Progenitor cell of endocrine pancreas (in vitro differentiated cells): ENCODE results near the gene NRARP. TPM values are rescaled to one million over a fixed set of nuclear protein-coding genes. Genes with fewer than 3 reads are reported as not detected.

ENCODE experiments used
- DNase-seq: peaks from one replicate; pipeline ENCODE4 v3.0.0; 2021; ENCODE audit warnings: low spot score; ENCODE audit not compliant: unreplicated experiment
- H3K27ac Mint-ChIP-seq: 2 replicates; pipeline ENCODE4 v1.8.0; 2021; ENCODE audit warnings: mild to moderate bottlenecking, moderate library complexity, mixed read lengths
- H3K27me3 Mint-ChIP-seq: 2 replicates; pipeline ENCODE4 v1.8.0; 2021; ENCODE audit warnings: mixed read lengths
- H3K36me3 Mint-ChIP-seq: 2 replicates; pipeline ENCODE4 v1.8.0; 2022; ENCODE audit warnings: mixed read lengths; ENCODE audit not compliant: insufficient read depth
- H3K4me1 Mint-ChIP-seq: 2 replicates; pipeline ENCODE4 v1.8.0; 2021; ENCODE audit warnings: low read depth, mixed read lengths
- H3K4me3 Mint-ChIP-seq: 2 replicates; pipeline ENCODE4 v1.8.0; 2021; ENCODE audit warnings: low read depth, mild to moderate bottlenecking, moderate library complexity, mixed read lengths
- H3K9me3 Mint-ChIP-seq: 2 replicates; pipeline ENCODE4 v1.8.0; 2021; ENCODE audit warnings: low read depth, mixed read lengths
- CTCF ChIP-seq: fragments of 200-600 bp; sonication (generic); IDR thresholded peaks from one replicate; pipeline ENCODE4 v1.5.0; 2021; ENCODE audit warnings: antibody characterized with exemption, mild to moderate bottlenecking; ENCODE audit not compliant: unreplicated experiment
- total RNA-seq: library from RNA; stranded (reverse); gene quantifications from 2 replicates; pipeline ENCODE4 v1.2.1, GENCODE V29; 2021

The NRARP gene
- total RNA-seq, 1 donor from 2014 or later: 27.1 TPM

- H3K36me3 Mint-ChIP-seq: no peaks in the 10 kb centered on the region
- H3K27ac Mint-ChIP-seq: no peak within 1 kb of the TSS
- no peak for TF ChIP-seq CTCF
Measured at GRCh38 chr9:137251194-137251461, 50.9 kb downstream of the NRARP start, which contains the start of gene STPG3. TSS of gene STPG3 (plus strand) at chr9:137251286. CDS start at chr9:137251287, 1 bp downstream.

GRCh38 chr9:137250329-137251193 is 51.5 kb downstream of the NRARP start:
- DNase-seq: no peak
- Mint-ChIP-seq H3K4me3 (no peak overlapping the region), H3K27me3 (peaks cover 1% of the 10 kb centered on the region), H3K9me3 (no peaks in the 10 kb centered on the region), H3K36me3 (no peaks in the 10 kb centered on the region), H3K27ac (no peak overlapping the region), H3K4me1 (peaks cover 5% of the 10 kb centered on the region)
- no peak for TF ChIP-seq CTCF

More at GRCh38 chr9:137251194-137251461, 50.9 kb downstream of the NRARP start, which contains the start of gene STPG3:
- H3K9me3 Mint-ChIP-seq: no peaks in the 10 kb centered on the region
- H3K4me1 Mint-ChIP-seq: peaks cover 7% of the 10 kb centered on the region
- no peaks in the 10 kb centered on the region for H3K27me3 Mint-ChIP-seq
- no peak for DNase-seq
- H3K4me3 Mint-ChIP-seq: no peak within 1 kb of the TSS

Other genes with a start within 250 kb of the NRARP start
- 0.19 and 0.51 TPM in 2 replicates for gene ENTPD2, start 248.2 kb downstream of the NRARP start, total RNA-seq
- 15.1 and 15.3 TPM in 2 replicates for gene SAPCD2, start 231.7 kb downstream of the NRARP start, total RNA-seq
- 0.57 and 1.5 TPM in 2 replicates for gene UAP1L1, start 224.8 kb downstream of the NRARP start, total RNA-seq
- gene MAN1B1, start 215.3 kb downstream of the NRARP start, total RNA-seq: 56.1 and 57.7 TPM in 2 replicates
- gene DPP7, start 187.5 kb downstream of the NRARP start, total RNA-seq: 39.2 and 48.5 TPM in 2 replicates
- 0.07 and 0.77 TPM in 2 replicates for gene GRIN1, start 163.1 kb downstream of the NRARP start, total RNA-seq
- gene LRRC26, start 132.2 kb downstream of the NRARP start, total RNA-seq: 0.89 and 1.00 TPM in 2 replicates
- gene TMEM210, start 130.2 kb downstream of the NRARP start, total RNA-seq: not detected in 2 replicates
- gene ANAPC2, start 113.7 kb downstream of the NRARP start, total RNA-seq: 73.2 and 74.3 TPM in 2 replicates
- 52.5 and 59.1 TPM in 2 replicates for gene SSNA1, start 113.6 kb downstream of the NRARP start, total RNA-seq
- gene TPRN, start 101.5 kb downstream of the NRARP start, total RNA-seq: 18.8 and 20.7 TPM in 2 replicates
- gene TMEM203, start 96.6 kb downstream of the NRARP start, total RNA-seq: 35.2 and 36.2 TPM in 2 replicates
- gene NDOR1, start 96.6 kb downstream of the NRARP start, total RNA-seq: 35.1 and 37.4 TPM in 2 replicates
- 24.0 and 25.7 TPM in 2 replicates for gene RNF208, start 80.0 kb downstream of the NRARP start, total RNA-seq
- gene CYSRT1, start 77.1 kb downstream of the NRARP start, total RNA-seq: 1.2 and 2.7 TPM in 2 replicates
- gene RNF224, start 74.8 kb downstream of the NRARP start, total RNA-seq: 0.27 and 0.53 TPM in 2 replicates
- gene SLC34A3, start 71.4 kb downstream of the NRARP start, total RNA-seq: 0.26 and 0.27 TPM in 2 replicates
- 233 and 245 TPM in 2 replicates for gene TUBB4B, start 61.0 kb downstream of the NRARP start, total RNA-seq
- not detected in 2 replicates for gene STPG3, start 51.0 kb downstream of the NRARP start, total RNA-seq
- 62.3 and 63.3 TPM in 2 replicates for gene NELFB, start 46.9 kb downstream of the NRARP start, total RNA-seq
- gene TOR4A, start 24.5 kb downstream of the NRARP start, total RNA-seq: 8.0 and 8.5 TPM in 2 replicates
- gene EXD3, start 120.9 kb upstream of the NRARP start, total RNA-seq: 31.7 and 33.8 TPM in 2 replicates
- gene NOXA1, start 121.1 kb upstream of the NRARP start, total RNA-seq: 15.3 and 16.3 TPM in 2 replicates
- gene ENTPD8, start 139.1 kb upstream of the NRARP start, total RNA-seq: 2.7 and 3.2 TPM in 2 replicates
- gene NSMF, start 157.1 kb upstream of the NRARP start, total RNA-seq: 57.4 and 59.8 TPM in 2 replicates
- 7.9 and 8.8 TPM in 2 replicates for gene PNPLA7, start 248.1 kb upstream of the NRARP start, total RNA-seq
- 27.9 and 30.2 TPM in 2 replicates for gene MRPL41, start 249.6 kb upstream of the NRARP start, total RNA-seq